ENCODE data around the gene MAML1.

Gene MAML1

GRCh38 chr5:179698935-179699615 is 33.5 kb upstream of the MAML1 start, which contains the start of gene CANX:
CANX (plus strand) TSS chr5:179698967; CDS start chr5:179705682, 6,715 bp downstream.
- no peak for DNase-seq (ENCODE audit: low spot score)
- no peak for TF ChIP-seq CTCF (IDR thresholded peaks at IDR 0.05; ENCODE audit: extremely low read depth, missing control alignments)

- peak; percentile 48 for DNase-seq (ENCODE audit: low spot score)
- TF ChIP-seq CTCF (IDR thresholded peaks at IDR 0.05; ENCODE audit: extremely low read depth, missing control alignments): no peak
Observed at GRCh38 chr5:179699616-179700237, 32.9 kb upstream of the MAML1 start.

GRCh38 chr5:179700401-179700918 is 32.2 kb upstream of the MAML1 start:
- no peak for DNase-seq (ENCODE audit: low spot score)
- TF ChIP-seq CTCF (IDR thresholded peaks at IDR 0.05; ENCODE audit: extremely low read depth, missing control alignments): no peak

GRCh38 chr5:179716286-179716685 is 16.3 kb upstream of the MAML1 start:
- TF ChIP-seq CTCF (IDR thresholded peaks at IDR 0.05; ENCODE audit: extremely low read depth, missing control alignments): no peak
- no peak for DNase-seq (ENCODE audit: low spot score)

GRCh38 chr5:179720222-179720621 is 12.4 kb upstream of the MAML1 start:
- no peak for TF ChIP-seq CTCF (IDR thresholded peaks at IDR 0.05; ENCODE audit: extremely low read depth, missing control alignments)
- DNase-seq (ENCODE audit: low spot score): no peak

GRCh38 chr5:179724163-179724562 is 8.5 kb upstream of the MAML1 start:
- no peak for DNase-seq (ENCODE audit: low spot score)
- TF ChIP-seq CTCF (IDR thresholded peaks at IDR 0.05; ENCODE audit: extremely low read depth, missing control alignments): no peak

GRCh38 chr5:179727106-179727505 is 5.5 kb upstream of the MAML1 start:
- DNase-seq (ENCODE audit: low spot score): no peak

More at GRCh38 chr5:179727106-179727505, 5.5 kb upstream of the MAML1 start:
- no peak for TF ChIP-seq CTCF (IDR thresholded peaks at IDR 0.05; ENCODE audit: extremely low read depth, missing control alignments)
